Tibial nerve (tissue), 3 donors: Measurements from ENCODE around the gene USP24.

Experiments used
- POLR2A ChIP-seq, 2 donors: fragments of 450-650 bp; IDR thresholded peaks; one replicate each; pipeline ENCODE4 v1.6.1; 2017; ENCODE audit warnings: antibody characterized with exemption in 2 of 2, mild to moderate bottlenecking in 2 of 2, moderate library complexity in 2 of 2
- TF ChIP-seq, protein P1 (sequence below), 5 experiments: fragments of 200-600 bp in 3 of 5; fragments of 450-650 bp in 2 of 5; sonication (generic) in 3 of 5; IDR thresholded peaks; one replicate each; pipeline ENCODE4 v1.5.1; 2016 to 2019; ENCODE audit warnings: antibody characterized with exemption in 5 of 5, mild to moderate bottlenecking in 3 of 5, moderate library complexity in 2 of 5

DNA sequence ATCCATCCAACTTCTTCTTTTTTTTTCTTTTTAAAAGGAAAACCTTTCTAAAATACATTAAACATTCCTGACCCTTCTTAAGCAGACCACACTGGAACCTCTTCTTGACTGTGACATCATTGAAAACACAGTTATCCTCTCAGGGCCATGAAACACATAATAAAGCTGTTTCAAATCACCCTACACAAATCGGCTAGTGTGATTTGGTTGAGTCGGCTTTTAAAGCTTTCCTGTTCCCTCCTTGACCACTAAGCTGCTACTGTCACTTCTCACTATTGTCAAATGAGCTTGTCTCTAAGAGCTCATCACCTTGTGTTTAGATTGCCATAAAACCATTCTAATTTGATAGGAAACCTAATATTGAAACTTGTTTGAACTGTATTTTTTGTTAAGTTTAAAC lies 5.9 kb downstream of the USP24 start:
- TF ChIP-seq POLR2A (IDR thresholded peaks at IDR 0.05) = no peak
- TF ChIP-seq, protein P1, sequence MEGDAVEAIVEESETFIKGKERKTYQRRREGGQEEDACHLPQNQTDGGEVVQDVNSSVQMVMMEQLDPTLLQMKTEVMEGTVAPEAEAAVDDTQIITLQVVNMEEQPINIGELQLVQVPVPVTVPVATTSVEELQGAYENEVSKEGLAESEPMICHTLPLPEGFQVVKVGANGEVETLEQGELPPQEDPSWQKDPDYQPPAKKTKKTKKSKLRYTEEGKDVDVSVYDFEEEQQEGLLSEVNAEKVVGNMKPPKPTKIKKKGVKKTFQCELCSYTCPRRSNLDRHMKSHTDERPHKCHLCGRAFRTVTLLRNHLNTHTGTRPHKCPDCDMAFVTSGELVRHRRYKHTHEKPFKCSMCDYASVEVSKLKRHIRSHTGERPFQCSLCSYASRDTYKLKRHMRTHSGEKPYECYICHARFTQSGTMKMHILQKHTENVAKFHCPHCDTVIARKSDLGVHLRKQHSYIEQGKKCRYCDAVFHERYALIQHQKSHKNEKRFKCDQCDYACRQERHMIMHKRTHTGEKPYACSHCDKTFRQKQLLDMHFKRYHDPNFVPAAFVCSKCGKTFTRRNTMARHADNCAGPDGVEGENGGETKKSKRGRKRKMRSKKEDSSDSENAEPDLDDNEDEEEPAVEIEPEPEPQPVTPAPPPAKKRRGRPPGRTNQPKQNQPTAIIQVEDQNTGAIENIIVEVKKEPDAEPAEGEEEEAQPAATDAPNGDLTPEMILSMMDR (IDR thresholded peaks at IDR 0.05) = no peak
